Brain pericyte (primary cell): ENCODE measurements around the gene KLHDC4.
"Not testable (repeated sequence)": the region's sequence is repeated elsewhere in the genome, so short reads cannot be mapped to it uniquely, and the experiment has no call there.

Source experiments
- DNase-seq: peaks from one replicate; pipeline ENCODE4 v3.0.0-alpha.2; 2012; ENCODE audit warnings: low read depth, low spot score

The KLHDC4 gene

GRCh38 chr16:87788730-87789436, 23.1 kb upstream of the KLHDC4 start:
- not testable (repeated sequence) for DNase-seq

GRCh38 chr16:87787451-87788091, 21.8 kb upstream of the KLHDC4 start:
- DNase-seq: not testable (repeated sequence)

DNA sequence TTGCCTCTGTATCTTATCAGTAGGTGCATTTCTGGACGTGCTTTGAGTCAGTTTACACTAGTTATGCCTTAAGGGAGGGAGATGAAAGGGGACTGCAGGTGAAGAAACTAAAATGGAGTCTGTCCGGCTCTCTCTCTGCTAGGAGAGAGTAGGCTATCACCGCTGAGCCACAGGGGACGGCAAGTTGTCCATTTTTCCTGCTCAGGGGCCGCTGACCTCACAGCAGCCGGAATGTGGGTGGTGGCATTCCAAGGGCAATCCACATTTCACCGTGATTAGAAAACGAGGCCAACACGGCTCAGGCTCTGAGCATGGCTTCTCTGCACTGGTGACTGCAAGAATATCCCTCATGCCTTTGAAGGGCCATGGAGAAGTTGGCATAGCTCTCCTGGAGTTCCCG, 19.0 kb upstream of the KLHDC4 start:
- no peak for DNase-seq

- DNase-seq: no peak
These were observed 16.2 kb upstream of the KLHDC4 start for GRCh38 chr16:87782033-87782432.

GRCh38 chr16:87780385-87780989, 14.7 kb upstream of the KLHDC4 start:
- DNase-seq: no peak

DNA sequence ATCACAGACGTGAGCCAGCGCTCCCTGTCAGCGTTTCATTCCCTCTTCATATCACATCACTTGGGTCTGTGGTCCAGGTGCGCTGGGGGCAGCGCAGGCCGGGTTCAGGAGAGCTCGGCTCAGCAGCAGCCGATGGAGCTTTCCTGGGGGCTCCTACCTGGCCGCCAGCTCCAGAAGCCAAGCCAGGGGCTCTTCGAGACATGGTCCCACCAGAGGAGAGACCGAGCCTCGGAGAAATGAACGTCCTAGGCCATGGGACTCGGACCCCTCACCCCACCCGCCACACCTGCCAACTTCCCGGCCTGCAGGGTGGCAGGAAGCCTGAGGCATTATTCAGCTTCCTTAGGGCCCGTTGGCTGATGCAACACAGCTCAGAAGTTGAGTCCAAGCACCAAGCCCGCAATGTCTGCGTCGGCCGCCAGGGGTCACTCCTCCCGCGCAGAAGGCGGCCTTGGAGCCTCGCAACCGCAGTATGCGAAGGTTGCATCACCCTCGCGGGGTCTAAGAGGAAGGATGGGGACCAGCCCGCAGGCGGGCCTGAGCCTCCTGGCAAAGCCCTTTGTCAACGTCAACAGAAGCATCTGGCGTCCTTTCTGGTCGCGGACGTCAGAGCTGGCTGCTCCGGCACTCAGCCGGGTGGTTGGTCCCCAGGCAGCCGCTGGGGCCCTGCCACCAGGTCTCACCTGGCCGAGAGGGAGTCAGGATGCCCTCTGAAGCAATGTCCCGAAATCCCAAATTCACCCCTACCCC, 13.2 kb upstream of the KLHDC4 start:
- DNase-seq: peak; percentile 71

DNA sequence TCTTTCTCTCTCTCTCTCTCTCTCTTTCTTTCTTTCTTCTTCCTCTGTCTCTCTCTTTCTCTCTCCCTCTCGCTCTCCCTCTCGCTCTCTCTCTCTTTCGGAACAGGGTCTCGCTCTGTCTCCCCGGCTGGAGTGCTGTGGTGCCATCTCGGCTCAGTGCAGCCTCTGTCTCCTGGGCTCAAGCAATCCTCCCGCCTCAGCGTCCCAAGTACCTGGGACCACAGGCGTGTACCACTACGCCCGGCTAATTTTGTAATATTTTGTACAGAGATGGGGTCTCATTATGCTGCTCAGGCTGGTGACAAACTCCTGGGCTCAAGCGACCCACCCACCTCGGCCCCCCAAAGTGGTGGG, 12.7 kb upstream of the KLHDC4 start:
- no peak for DNase-seq

DNA sequence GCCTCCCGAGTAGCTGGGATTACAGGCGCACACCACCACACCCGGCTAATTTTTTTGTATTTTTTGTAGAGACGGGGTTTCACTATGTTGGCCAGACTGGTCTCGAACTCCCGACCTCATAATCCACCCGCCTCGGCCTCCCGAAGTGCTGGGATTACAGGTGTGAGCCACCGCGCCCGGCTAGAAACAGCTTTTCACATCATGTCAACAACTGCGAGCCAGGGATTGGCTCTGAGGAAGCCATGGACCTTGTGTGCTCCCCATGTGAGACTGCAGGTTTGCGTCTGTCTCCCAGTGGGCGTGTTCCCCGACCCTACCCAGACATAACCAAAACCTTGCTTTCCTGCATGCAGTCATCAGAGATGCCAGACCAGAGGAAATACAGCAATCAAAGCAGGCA, 8.1 kb upstream of the KLHDC4 start:
- not testable (repeated sequence) for DNase-seq

DNA sequence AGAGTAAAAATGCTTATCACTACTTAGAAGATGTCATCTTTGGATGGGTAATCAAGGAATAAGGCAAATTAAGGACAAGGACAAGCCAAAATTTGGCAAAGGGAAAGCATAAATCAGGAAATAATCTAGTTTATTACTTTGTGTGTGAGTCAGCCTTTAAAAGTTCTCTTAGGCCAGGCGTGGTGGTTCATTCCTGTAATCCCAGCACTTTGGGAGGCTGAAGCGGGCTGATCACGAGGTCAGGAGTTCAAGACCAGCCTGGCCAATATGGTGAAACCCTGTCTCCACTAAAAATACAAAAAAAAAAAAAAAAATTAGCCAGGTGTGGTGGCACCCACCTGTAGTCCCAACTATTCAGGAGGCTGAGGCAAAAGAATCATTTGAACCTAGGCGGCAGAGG, 1.7 kb upstream of the KLHDC4 start:
- DNase-seq: not testable (repeated sequence)

- no peak for DNase-seq
These were observed 655 bp upstream of the KLHDC4 start for GRCh38 chr16:87766485-87766797.

DNA sequence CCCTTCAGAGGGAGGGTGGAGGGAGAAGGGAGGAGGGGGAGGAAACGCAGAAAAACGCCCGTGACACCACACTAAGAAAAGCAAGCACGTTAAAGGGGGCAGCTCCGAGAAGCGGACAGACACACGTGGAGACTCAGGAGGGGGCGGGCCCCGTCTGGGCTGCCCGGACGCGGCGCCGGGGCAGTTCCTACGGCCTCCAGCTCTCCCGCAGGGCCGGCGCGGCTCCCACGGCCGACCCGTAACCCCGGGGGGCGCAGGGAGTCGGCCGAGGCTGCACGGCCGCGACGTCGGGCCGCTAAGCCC, 362 bp downstream of the KLHDC4 start:
- no peak for DNase-seq

DNA sequence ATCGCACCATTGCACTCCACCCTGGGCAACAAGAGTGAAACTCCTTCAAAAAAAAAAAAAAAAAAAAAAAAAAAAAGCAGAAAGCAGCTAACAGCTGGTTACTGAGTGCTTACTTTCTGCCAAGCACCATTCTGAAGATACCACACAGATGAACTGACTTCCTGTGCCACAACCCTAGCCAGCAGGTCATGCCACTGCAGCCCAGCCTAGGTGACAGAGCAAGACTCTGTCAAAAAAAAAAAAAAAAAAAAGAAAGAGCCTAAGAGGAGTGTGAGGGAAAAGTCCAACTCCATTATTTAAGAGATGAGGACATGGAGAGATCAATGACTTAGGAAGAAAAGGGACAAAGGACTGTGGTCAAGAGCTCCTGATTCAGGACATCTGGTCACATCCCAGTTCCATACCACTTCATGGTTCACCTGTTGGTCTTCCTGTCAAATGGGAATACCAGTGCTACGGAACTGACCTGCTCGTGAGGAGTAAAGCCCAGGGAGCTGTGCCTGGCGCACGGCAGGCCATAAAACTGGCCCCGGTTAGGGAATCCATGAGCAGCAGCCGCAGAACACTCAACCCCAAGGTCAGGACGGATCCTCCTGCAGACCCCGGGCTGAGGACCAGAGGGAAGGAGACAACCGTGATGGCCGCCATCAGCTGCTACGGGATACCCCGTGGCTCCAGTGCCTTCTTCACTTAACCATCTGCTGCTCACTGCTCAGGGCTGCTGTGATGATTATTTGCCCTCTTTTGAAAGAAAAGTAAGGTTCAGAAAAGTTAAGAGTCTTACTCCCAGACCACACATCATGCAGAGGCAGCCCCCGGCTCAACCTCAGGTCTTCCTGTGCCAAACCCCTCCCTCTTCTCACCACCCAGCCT, 950 bp downstream of the KLHDC4 start:
- no peak for DNase-seq

- DNase-seq: no peak
These were observed 3.2 kb downstream of the KLHDC4 start for GRCh38 chr16:87762620-87763019.

DNA sequence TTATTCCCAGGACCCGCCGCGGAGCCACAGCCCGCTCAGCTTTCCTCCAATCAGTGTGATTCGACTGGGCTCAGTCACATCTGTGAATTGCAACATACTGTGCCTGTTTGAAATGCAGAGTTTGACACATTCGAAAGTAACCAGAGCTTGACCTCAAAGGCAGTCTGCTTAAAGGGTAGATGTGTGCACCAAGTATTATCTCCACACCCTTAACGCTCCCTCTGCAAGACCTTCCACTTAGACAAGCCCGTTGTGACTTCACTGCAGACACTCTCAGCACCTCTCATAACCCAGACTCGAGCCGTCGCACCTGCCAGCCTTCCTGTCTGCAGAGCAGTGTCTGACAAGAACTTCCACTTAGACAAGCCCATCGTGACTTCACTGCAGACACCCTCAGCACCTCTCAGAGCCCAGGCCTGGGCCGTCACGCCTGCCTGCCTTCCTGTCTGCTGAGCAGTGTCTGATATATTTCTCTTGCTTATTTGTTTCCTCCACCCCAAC, 3.7 kb downstream of the KLHDC4 start:
- DNase-seq: no peak

DNA sequence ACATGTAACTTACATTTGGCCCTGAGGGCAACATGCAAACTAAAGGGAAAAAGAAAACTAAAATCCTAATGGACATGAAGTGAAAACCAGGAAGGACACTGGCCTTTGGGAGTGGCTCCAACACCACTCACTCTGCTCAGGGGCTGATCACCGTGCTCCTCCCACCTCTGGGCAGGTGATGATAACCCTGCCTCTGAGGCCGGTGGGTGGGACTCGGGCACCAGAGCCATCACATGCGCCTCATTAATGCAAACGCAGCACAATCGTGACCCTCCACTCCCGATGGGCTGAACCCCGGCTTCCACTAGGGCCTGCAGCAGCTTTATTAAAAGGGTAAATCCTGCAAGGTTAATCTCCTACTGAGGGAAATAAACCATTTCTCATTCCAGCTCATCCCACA, 4.7 kb downstream of the KLHDC4 start:
- DNase-seq: no peak

- no peak for DNase-seq
These were observed 7.9 kb downstream of the KLHDC4 start for GRCh38 chr16:87757841-87758426.

DNA sequence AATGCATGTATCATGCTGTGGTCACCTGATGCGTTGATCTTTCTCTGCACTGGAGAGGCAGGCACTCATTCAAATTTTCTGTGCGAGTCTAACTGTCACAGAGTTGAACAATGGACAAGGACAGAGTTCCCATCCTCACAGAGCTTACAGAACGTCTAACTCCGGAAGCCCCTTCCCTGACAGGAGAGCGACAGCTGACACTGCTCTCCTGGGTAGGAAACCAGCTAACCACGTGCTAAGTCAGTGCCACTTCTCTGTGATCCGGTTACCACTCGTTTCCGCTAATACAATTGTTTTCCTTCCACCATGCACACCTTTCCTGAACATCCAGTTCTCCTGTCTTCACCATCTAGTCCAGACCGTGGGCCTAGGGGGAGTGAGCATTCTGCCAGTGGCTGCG, 11.3 kb downstream of the KLHDC4 start:
- no peak for DNase-seq

GRCh38 chr16:87747626-87748414, 18.0 kb downstream of the KLHDC4 start:
- no peak for DNase-seq

DNA sequence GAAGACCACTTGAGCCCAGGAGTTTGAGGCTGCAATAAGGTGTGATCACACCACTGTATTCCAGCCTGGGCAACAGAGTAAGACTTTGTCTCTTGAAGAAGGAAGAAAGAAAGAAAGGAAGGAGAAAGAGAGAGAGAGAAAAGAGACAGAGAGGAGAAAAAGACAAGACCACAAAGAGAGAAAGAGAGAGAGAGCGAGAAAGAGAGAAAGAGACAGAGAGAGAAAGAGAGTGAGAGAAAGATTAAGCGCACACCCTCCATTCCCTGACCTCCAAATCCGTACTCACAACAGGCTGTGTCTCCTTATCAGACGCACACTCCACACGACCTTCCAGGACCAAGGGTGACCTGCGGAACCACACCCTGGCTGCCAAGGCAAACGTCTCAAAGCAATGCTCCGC, 19.6 kb downstream of the KLHDC4 start:
- no peak for DNase-seq

DNA sequence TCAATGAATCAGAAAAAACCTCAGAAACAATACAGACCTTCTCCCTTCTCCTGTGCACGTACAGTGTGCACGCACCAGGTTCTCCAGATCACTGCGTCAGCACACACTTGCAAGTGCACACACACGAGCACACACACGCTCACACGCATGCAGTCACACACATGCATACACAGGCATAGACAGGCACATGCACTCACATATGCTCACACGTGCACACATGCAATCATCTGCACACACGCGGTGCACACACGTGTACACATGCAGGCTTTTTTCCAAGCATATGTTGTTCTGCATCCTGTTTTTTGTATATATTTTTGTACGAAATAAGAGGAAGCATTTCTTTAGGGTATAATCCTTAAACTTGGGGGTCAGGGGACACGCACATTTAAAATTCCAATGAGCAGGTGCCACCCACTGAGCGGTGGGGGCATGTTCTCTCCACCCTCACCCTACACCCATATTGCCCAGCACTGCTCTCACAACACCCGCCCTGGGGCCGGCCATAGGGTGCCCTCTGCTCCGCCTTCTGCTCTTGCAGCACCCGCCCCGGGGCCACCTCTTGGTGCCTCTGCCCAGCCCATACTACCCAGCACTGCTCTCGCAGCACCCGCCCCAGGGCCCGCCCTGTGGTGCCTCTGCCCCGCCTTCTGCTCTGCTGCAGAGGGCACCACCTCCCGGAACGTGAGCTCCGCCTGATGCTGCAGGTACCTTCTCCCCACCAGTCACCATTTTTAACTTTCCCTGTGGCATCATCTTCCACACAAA, 20.9 kb downstream of the KLHDC4 start:
- no peak for DNase-seq
